HG03280 (cell line): ENCODE data around the gene ZC3H8.

Experiments used
- ATAC-seq: cut with Tn5 transposase; IDR thresholded peaks from one replicate; pipeline ENCODE4 v1.9.1; 2021; ENCODE audit warnings: mild to moderate bottlenecking, moderate library complexity; ENCODE audit not compliant: unreplicated experiment

Gene ZC3H8

GRCh38 chr2:112195950-112196349 lies 58.9 kb downstream of the ZC3H8 start:
- ATAC-seq: no peak

GRCh38 chr2:112195167-112195766 lies 59.6 kb downstream of the ZC3H8 start:
- no peak for ATAC-seq

- no peak for ATAC-seq
Measured at GRCh38 chr2:112194482-112194881, 60.4 kb downstream of the ZC3H8 start.

GRCh38 chr2:112194028-112194427 lies 60.8 kb downstream of the ZC3H8 start:
- no peak for ATAC-seq

- ATAC-seq: no peak
Measured at GRCh38 chr2:112189001-112189556, 65.8 kb downstream of the ZC3H8 start.

GRCh38 chr2:112187805-112188596 lies 66.8 kb downstream of the ZC3H8 start:
- no peak for ATAC-seq

- no peak for ATAC-seq
Measured at GRCh38 chr2:112187046-112187715, 67.7 kb downstream of the ZC3H8 start.

GRCh38 chr2:112185131-112185530 lies 69.7 kb downstream of the ZC3H8 start:
- ATAC-seq: no peak

GRCh38 chr2:112184121-112184520 lies 70.7 kb downstream of the ZC3H8 start:
- no peak for ATAC-seq

GRCh38 chr2:112183327-112184025 lies 71.4 kb downstream of the ZC3H8 start:
- no peak for ATAC-seq

- ATAC-seq: no peak
Measured at GRCh38 chr2:112182581-112183034, 72.2 kb downstream of the ZC3H8 start.

GRCh38 chr2:112181571-112182290 lies 73.1 kb downstream of the ZC3H8 start:
- no peak for ATAC-seq

GRCh38 chr2:112175958-112176573 lies 78.8 kb downstream of the ZC3H8 start:
- ATAC-seq: no peak

- no peak for ATAC-seq
Measured at GRCh38 chr2:112175333-112175732, 79.5 kb downstream of the ZC3H8 start.

GRCh38 chr2:112174383-112174782 lies 80.5 kb downstream of the ZC3H8 start:
- ATAC-seq: no peak

- ATAC-seq: no peak
Measured at GRCh38 chr2:112173646-112174319, 81.1 kb downstream of the ZC3H8 start.

- no peak for ATAC-seq
Measured at GRCh38 chr2:112170495-112170894, 84.3 kb downstream of the ZC3H8 start.

- no peak for ATAC-seq
Measured at GRCh38 chr2:112168422-112169124, 86.3 kb downstream of the ZC3H8 start.
